BE2C (cell line): ENCODE data around the gene AAMDC.
"Not testable (repeated sequence)": the region's sequence is repeated elsewhere in the genome, so short reads cannot be mapped to it uniquely, and the experiment has no call there.

Source experiments
- DNase-seq: peaks from one replicate; pipeline ENCODE4 v3.0.0-alpha.2; 2020
- H3K27me3 ChIP-seq: fragments of 250-450 bp; sonication (Bioruptor Pico); 2 replicates; pipeline ENCODE4 v1.5.1; 2020; ENCODE audit warnings: mild to moderate bottlenecking
- H3K36me3 ChIP-seq: fragments of 250-450 bp; sonication (Bioruptor Pico); 2 replicates; pipeline ENCODE4 v1.5.1; 2020; ENCODE audit warnings: mild to moderate bottlenecking
- H3K4me1 ChIP-seq: fragments of 250-450 bp; sonication (Bioruptor Pico); 2 replicates; pipeline ENCODE4 v1.5.1; 2020
- H3K4me3 ChIP-seq: 2 replicates; pipeline ENCODE4 v1.5.1; 2011; ENCODE audit warnings: low read depth, low read length
- H3K9me3 ChIP-seq: fragments of 250-450 bp; sonication (Bioruptor Pico); 2 replicates; pipeline ENCODE4 v1.5.1; 2020
- TF ChIP-seq, protein P1 (sequence below): IDR thresholded peaks from 2 replicates; pipeline ENCODE4 v1.5.1; 2012; ENCODE audit warnings: mild to moderate bottlenecking, low read depth, low read length

AAMDC gene

DNA sequence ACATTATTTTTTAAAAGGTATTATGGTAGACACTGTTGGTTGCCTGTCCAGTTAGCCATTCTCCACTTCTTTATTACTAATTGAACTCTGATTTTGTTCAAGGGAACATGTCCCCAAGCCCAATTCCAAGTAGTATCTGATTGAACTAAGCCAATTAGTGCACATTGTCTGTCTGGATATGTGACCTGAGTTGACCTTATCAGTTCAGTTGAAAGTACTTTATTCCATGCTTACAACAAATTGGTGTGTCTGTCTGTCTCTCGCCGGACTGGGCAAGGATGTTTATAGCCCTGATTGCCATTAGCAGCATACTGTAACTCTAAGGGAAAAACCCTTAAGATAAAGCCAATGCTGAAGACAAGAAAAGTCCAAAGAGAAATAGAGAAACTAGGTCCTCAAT is 87.9 kb downstream of the AAMDC start:
- H3K36me3 ChIP-seq, result peaks cover 5% of the 10 kb centered on the region; the same call in 1 of the 2 replicates
- TF ChIP-seq, protein P1, sequence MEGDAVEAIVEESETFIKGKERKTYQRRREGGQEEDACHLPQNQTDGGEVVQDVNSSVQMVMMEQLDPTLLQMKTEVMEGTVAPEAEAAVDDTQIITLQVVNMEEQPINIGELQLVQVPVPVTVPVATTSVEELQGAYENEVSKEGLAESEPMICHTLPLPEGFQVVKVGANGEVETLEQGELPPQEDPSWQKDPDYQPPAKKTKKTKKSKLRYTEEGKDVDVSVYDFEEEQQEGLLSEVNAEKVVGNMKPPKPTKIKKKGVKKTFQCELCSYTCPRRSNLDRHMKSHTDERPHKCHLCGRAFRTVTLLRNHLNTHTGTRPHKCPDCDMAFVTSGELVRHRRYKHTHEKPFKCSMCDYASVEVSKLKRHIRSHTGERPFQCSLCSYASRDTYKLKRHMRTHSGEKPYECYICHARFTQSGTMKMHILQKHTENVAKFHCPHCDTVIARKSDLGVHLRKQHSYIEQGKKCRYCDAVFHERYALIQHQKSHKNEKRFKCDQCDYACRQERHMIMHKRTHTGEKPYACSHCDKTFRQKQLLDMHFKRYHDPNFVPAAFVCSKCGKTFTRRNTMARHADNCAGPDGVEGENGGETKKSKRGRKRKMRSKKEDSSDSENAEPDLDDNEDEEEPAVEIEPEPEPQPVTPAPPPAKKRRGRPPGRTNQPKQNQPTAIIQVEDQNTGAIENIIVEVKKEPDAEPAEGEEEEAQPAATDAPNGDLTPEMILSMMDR, result no peak
- no peaks in the 10 kb centered on the region for H3K9me3 ChIP-seq

DNA sequence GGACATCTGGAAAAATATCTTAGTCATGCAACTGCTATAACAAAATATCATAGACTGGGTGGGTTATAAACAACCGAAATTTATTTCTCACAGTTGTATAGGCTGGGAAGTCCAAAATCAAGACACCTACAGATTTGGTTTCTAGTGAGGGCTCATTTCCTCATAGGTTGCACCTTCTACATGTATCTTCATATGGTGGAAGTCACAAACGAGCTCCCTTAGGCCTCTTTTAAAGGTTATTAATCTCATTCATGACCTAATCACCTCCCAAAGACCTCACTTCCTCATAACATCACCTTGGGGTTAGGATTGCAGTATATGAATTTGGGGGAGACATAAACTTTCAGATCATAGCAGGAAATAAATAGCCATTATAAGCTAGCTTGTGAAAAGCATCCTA is 88.3 kb downstream of the AAMDC start:
- peaks cover 17% of the 10 kb centered on the region for H3K4me1 ChIP-seq
- H3K27me3 ChIP-seq, result no peaks in the 10 kb centered on the region
- TF ChIP-seq, protein P1, result no peak
- H3K9me3 ChIP-seq, result no peaks in the 10 kb centered on the region
- H3K4me3 ChIP-seq, result no peak overlapping the region
- peaks cover 5% of the 10 kb centered on the region; the same call in 1 of the 2 replicates for H3K36me3 ChIP-seq
- DNase-seq, result no peak

More for the DNA sequence above, 87.9 kb downstream of the AAMDC start:
- no peaks in the 10 kb centered on the region for H3K27me3 ChIP-seq
- DNase-seq, result peak; percentile 53
- H3K4me1 ChIP-seq, result peaks cover 17% of the 10 kb centered on the region
- no peak overlapping the region for H3K4me3 ChIP-seq

DNA sequence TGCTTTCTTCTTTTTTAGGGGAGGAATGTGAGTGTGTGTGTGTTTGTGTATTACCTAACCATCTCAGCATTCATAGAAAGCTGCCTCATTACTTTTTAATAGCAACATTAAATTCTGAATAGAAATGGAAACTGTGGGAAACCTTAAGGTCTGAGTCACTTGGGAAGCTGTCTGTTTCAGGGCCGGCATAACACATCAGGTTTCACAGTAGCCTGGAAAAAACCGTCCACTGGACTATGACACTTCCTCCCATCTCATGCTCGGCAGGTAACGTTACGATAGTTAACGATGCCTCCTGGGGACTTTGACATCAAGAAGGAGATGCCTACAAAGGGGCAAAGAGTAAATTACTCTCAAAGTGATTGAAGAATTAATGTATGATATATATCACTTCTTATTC is 89.9 kb downstream of the AAMDC start:
- H3K4me1 ChIP-seq, result peaks cover 21% of the 10 kb centered on the region
- DNase-seq, result not testable (repeated sequence)

DNA sequence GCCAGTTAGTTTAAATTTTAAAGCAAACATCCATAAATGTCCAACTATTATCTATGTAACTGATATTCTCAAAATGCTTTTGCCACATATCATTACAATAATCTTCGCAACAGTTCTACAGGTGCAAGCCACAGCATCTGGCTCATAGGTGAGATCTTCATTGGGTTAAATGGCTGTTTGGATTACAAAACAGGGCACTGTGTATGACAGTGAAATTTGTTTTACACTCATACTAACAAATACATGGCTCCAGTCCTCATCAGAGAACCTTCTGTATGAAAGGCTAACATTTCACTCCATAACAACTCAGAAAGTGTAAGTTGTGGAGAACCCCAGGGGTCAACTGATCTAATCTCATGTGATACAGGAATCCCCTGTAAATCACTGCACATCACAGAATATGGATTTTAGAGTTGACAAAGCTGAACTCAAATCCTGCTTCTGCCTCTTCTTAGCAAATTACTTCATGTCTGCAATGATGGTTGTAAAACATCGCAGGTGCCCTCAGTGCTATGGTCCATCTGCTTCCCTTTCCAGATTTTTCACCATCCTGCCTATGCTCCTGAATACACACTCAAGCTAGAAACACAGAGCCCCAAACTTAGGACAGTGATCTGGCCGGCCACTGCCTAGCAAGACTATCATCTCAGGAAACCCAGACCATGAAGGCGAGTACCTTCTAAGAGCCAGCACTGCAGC is 92.8 kb downstream of the AAMDC start:
- H3K36me3 ChIP-seq, H3K9me3 ChIP-seq, H3K27me3 ChIP-seq, DNase-seq, H3K4me3 ChIP-seq: not testable (repeated sequence)
- H3K4me1 ChIP-seq, result peaks cover 11% of the 10 kb centered on the region; the same call in 1 of the 2 replicates

More for the DNA sequence above, 89.9 kb downstream of the AAMDC start:
- H3K9me3 ChIP-seq, H3K36me3 ChIP-seq, H3K4me3 ChIP-seq, H3K27me3 ChIP-seq: not testable (repeated sequence)

DNA sequence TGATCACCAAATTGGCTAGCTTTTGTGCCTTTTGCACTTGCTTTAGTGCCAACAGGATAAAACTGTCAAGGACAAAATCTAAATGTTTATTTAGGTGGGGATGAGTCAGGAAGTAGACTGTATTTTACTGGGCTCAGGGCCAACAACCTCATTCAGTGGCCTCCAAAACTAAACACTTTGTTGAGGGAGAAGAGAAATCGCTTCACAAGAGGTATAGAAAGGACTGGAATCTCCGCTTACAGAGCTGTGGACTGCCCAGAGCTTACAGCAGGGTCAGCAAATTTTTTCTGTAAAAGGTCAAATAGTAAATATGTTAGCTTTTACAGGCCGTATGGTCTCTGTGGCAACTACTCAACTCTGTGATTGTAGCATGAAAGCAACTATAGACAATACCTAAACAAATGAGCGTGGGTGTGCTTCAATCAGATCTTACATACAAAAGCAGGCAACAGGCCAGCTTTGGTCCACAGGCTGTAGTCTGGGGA is 93.4 kb downstream of the AAMDC start:
- not testable (repeated sequence) for H3K27me3 ChIP-seq, H3K4me3 ChIP-seq, H3K9me3 ChIP-seq, H3K36me3 ChIP-seq, H3K4me1 ChIP-seq
- DNase-seq, result peak; percentile 18

DNA sequence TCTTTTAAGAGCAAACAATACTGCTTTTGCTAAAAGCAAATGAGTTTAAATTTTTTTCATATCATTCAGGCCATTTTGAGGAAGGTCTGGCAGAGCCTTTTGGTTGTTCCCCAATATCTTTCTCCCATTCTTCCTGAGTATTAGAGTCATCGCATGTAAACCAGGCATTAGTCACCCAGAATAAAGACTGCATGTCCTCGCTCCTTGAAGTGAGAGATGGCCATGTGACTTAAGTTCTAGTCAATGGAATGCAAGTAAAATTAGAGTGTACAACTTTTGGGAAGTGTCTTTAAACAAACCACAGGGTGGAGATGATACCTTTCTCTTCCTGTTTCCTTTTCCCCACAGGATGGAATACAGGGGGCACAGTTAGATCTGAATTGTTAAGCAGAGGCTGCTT is 96.8 kb downstream of the AAMDC start:
- H3K9me3 ChIP-seq, H3K27me3 ChIP-seq, DNase-seq, H3K4me3 ChIP-seq, H3K36me3 ChIP-seq, H3K4me1 ChIP-seq: not testable (repeated sequence)
